GM12872 (cell line): Measurements from ENCODE around the gene FGF10.

ENCODE experiments used
- CTCF ChIP-seq: IDR thresholded peaks from 3 replicates; pipeline ENCODE4 v1.5.1; 2011; ENCODE audit warnings: low read depth, mild to moderate bottlenecking, low read length, moderate library complexity; ENCODE audit not compliant: insufficient read depth

The FGF10 gene

GRCh38 chr5:44358421-44358820, 30.8 kb downstream of the FGF10 start:
- TF ChIP-seq CTCF: no peak

DNA sequence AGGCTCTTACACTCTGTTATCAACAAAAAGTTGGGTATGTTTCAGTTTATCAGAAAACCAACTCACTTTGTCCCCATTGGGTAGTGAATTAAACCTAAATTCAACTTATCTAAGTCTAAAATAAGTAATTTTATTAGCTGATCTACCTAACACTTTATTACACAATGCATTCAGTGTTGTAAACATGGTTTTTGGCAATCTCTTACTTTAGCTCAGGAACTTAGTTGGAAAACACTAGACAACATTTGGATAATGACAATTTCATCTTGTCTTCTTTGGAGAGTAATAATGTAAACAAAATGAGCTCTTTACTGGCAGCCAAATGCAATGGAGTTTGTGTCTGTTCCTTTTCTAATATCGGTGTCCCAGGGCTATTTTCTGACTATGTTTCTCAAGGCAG, 33.0 kb downstream of the FGF10 start:
- no peak for TF ChIP-seq CTCF

GRCh38 chr5:44345871-44346270, 43.3 kb downstream of the FGF10 start:
- no peak for TF ChIP-seq CTCF

- TF ChIP-seq CTCF: no peak
These were observed 52.5 kb downstream of the FGF10 start for GRCh38 chr5:44336708-44337107.

GRCh38 chr5:44334622-44335021, 54.6 kb downstream of the FGF10 start:
- TF ChIP-seq CTCF: no peak

- TF ChIP-seq CTCF: peak; percentile 64
These were observed 56.8 kb downstream of the FGF10 start for GRCh38 chr5:44332285-44332971.

GRCh38 chr5:44331471-44332050, 57.7 kb downstream of the FGF10 start:
- TF ChIP-seq CTCF: no peak
